GM18861 (cell line): Measurements from ENCODE around the gene DNAH8.
"Not testable (repeated sequence)": the region's sequence is repeated elsewhere in the genome, so short reads cannot be mapped to it uniquely, and the experiment has no call there.

Experiments used
- ATAC-seq: cut with Tn5 transposase; IDR thresholded peaks from one replicate; pipeline ENCODE4 v1.9.1; 2021; ENCODE audit not compliant: unreplicated experiment

Gene DNAH8

GRCh38 chr6:38876475-38876874, 161.4 kb downstream of the DNAH8 start:
- ATAC-seq: no peak

- ATAC-seq: no peak
Measured at GRCh38 chr6:38877721-38878120, 162.6 kb downstream of the DNAH8 start.

DNA sequence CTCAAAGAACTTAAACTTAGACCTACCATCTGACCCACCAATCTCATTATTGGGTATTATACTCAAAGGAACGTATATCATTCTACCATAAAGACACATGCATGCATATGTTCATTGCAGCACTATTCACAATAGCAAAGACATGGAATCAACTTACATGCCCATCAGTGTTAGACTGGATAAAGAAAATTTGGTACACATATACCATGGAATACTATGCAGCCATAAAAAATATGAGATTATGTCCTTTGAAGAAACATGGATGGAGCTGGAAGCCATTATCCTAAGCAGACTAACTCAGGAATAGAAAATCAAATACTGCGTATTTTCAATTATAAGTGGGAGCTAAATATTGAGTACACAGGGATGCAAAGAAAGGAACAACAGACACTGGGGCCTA, 167.0 kb downstream of the DNAH8 start:
- ATAC-seq: no peak

DNA sequence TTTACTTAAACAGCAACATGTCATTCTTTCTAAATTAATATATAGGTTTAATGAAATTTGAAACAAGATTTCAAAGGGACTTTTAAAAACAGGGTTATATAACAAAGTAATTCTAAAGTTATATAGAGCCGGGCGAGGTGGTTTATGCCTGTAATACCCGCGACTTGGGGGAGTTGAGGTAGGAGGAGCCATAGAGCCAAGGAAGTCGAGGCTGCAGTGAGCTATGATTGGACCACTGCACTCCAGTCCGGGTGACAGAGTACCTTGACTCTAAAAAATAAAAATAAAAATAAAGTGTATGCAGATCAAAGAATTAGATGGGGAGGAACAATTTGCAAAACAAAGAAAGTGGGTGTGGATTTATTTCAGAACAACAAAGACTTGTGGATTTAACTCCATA, 182.4 kb downstream of the DNAH8 start:
- no peak for ATAC-seq

GRCh38 chr6:38901802-38902522, 186.9 kb downstream of the DNAH8 start:
- ATAC-seq: no peak

DNA sequence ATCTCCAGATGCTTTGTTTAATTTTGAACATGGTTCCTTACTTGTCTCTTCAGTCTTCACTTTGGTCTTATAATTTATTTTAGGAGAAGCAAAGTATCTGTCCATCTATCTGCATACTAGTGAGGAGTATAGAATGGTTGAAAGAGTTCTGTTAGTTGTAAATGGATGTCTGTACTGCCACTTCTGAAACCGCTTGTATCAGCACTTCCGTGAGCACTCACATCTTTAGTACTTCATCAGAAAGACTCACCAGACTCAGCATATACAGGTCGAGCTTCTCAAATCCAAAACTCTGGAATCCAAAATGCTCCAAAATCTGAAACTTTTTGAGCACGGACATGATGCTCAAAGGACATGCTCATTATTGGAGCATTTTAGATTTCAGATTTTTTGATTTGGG, 191.5 kb downstream of the DNAH8 start:
- ATAC-seq: no peak

- no peak for ATAC-seq
Measured at GRCh38 chr6:38907264-38907663, 192.2 kb downstream of the DNAH8 start.

DNA sequence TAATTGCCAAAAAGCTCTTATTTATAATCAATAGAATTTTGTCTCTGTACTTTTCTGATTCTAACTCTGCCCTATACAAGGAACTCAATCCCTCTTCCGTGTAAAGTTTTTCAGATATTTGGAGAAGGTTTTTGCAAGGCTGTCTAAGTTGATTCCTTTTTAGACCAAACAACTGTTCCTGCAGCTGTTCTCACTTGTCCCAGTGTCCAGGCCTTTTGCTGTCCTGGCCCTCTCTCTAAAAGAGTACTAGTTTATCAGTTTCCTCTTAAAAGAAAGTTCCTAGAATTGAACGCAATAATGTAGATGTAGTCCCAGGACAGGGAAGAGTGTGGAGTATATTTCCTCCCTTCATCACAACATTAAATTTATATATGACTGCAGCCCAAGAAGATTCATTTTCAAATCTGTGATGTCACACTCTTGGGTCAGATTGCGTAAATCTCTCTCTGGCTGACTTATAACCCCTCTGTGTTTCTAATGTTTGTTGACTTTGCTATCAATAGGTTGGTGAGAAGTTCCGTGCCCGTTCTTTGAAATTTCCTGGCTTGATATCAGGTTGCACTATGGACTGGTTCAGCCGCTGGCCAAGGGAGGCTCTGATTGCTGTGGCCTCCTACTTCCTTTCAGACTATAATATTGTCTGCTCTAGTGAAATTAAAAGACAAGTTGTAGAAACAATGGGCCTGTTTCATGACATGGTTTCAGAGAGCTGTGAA, 194.1 kb downstream of the DNAH8 start:
- ATAC-seq: no peak

DNA sequence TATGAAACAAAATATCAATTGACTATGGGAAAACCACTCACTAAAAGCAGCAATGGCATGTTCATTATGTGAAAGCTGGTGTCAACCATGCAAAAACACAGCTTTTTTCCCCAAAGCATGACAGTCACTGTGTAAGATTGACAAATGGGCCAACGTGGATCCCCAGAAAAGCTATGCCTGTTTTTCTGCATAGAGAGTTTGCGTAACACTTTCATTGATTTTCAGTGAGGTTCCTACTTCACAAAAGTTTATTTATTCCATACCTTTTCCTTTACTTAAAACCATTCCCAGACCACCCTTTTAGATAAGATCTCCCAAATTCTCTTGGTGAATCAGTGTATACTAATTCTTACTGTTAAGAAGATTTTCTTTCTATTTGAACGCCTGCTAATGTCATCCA, 195.1 kb downstream of the DNAH8 start:
- no peak for ATAC-seq

DNA sequence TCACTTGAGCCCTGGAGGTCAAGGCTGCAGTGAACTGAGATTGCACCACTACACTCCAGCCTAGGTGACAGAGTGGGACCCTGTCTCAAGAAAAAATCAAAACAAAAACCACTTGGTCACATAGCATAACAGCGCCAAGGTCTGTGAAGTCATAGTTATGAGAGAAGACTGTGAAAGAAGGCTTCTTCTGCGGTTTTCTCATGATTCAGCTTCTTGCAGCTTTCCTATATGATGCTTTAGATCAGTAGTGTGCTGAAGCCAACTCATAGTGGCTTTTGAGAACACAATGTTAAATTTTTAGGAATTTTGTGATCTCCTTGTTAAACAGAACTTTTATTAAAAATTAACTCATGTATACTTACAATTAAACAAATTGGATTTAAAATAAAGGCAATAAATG, 197.3 kb downstream of the DNAH8 start:
- no peak for ATAC-seq

GRCh38 chr6:38915205-38915925, 200.3 kb downstream of the DNAH8 start:
- no peak for ATAC-seq

GRCh38 chr6:38921540-38921939, 206.4 kb downstream of the DNAH8 start:
- not testable (repeated sequence) for ATAC-seq

- ATAC-seq: no peak
Measured at GRCh38 chr6:38924791-38925509, 209.8 kb downstream of the DNAH8 start.

GRCh38 chr6:38929560-38929959, 214.4 kb downstream of the DNAH8 start:
- ATAC-seq: no peak

- no peak for ATAC-seq
Measured at GRCh38 chr6:38933426-38933825, 218.3 kb downstream of the DNAH8 start.

DNA sequence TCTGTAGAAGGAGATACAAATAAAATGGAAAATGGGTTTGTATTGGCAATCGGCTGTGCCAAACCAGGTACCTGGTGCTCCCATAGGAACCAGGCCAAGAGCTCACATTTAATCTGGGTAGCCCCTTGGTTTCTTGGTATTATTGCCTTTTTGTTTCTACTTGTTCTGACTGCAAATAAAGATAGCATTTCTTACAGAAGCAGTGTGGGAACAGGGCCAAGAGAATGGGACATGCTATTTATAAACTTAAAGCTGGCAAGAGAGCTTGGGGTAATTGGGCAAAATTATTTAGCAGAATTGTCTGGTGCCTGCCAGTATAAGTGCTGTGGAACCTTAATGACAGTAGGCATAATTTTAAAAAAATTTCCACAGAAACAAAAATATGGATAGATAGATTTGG, 219.9 kb downstream of the DNAH8 start:
- ATAC-seq: no peak

DNA sequence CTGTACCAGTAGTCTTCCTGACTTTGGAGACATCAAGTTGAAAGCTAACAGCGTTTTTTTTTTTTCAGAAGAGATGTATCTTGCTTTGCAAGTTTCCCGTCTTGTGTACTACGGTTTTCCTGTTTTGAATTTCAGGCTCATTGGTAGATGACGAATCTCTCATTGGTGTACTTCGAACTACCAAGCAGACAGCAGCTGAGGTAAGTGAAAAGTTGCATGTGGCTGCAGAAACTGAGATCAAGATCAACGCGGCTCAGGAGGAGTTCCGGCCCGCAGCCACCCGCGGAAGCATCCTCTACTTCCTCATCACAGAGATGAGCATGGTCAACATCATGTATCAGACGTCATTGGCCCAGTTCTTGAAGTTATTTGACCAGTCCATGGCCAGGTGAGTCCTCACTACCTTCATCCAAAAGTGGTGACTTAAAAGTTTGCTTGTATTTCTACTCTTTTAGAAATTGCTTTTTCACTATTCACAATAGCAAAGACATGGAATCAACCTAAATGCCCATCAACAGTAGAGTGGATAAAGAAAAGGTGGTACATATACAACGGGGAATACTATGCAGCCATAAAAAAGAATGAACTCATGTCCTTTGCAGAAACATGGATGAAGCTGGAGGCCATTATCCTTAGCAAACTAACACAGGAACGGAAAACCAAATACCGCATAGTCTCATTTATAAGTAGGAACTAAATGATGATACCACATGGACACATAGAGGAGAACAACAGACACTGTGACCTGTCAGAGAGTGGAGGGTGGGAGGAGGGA, 222.9 kb downstream of the DNAH8 start:
- no peak for ATAC-seq

DNA sequence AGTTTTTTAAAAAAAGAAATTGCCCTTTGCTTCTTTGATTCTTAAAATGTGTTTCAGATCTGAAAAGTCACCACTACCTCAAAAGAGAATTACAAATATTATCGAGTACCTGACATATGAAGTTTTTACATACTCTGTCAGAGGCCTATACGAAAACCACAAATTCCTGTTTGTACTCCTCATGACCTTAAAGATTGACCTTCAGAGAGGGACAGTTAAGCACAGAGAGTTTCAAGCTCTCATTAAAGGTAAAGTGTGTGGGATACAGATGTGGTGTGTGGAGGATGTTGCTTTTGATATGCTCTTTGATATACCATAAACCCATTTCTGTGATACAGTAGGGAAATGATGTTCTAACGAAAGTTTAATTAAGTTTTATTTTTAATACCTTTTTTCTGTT, 223.6 kb downstream of the DNAH8 start:
- no peak for ATAC-seq

GRCh38 chr6:38942442-38942841, 227.3 kb downstream of the DNAH8 start:
- no peak for ATAC-seq

DNA sequence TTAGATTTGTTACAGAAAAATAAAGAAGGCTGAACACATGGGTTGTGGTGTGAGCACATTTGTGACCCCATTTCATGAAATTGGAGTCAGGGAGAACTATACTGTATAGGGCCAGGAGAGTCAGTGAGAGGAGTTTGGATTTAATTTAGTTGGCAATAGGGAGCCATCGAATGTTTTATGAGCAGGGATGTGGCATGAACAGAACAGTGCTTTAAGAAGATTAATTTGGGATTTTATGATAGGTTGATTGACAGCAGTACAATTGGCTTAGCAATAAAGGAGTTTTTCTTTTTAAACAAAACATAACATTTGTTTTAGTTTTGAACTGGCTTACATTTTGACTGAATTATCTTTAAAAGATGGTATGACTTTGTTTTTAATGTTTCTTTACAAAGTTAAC, 227.9 kb downstream of the DNAH8 start:
- no peak for ATAC-seq

- no peak for ATAC-seq
Measured at GRCh38 chr6:38943964-38944363, 228.9 kb downstream of the DNAH8 start.
